Hepatocyte (in vitro differentiated cells): ENCODE data around the gene TBL1X.

Source experiments
- EZH2 ChIP-seq: fragments of 200-600 bp; sonication (generic); IDR thresholded peaks from 2 replicates; pipeline ENCODE4 v1.6.1; 2016; ENCODE audit warnings: antibody characterized with exemption, mild to moderate bottlenecking, borderline replicate concordance
- EZH2phosphoT487 ChIP-seq: fragments of 200-600 bp; sonication (generic); IDR thresholded peaks from one replicate; pipeline ENCODE4 v1.6.1; 2018; ENCODE audit warnings: antibody characterized with exemption, mild to moderate bottlenecking, low read depth, moderate library complexity; ENCODE audit not compliant: unreplicated experiment, severe bottlenecking
- TF ChIP-seq, protein P1 (sequence below): fragments of 200-600 bp; sonication (generic); IDR thresholded peaks from 2 replicates; pipeline ENCODE4 v1.5.1; 2016; ENCODE audit warnings: antibody characterized with exemption, mild to moderate bottlenecking; ENCODE audit not compliant: poor library complexity

DNA sequence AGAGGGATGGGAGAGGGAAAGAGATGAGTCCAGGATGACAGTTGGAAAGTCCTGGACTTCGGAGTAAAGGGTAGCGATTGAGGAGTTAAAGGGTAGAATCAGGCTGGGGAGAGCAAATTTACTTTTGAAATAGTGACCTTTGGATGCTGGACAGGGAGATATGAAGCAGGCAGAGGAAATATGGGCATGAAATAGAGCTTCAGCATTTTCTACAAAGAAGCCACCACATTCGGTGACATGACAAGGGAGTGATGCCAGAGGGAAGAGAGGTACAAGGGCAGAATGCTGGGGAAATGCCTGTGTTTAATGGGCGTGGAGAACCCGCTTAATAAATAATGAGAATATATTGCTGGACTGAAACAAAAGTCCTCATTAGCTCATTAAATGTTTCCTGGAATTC, 92.7 kb downstream of the TBL1X start:
- TF ChIP-seq, protein P1, sequence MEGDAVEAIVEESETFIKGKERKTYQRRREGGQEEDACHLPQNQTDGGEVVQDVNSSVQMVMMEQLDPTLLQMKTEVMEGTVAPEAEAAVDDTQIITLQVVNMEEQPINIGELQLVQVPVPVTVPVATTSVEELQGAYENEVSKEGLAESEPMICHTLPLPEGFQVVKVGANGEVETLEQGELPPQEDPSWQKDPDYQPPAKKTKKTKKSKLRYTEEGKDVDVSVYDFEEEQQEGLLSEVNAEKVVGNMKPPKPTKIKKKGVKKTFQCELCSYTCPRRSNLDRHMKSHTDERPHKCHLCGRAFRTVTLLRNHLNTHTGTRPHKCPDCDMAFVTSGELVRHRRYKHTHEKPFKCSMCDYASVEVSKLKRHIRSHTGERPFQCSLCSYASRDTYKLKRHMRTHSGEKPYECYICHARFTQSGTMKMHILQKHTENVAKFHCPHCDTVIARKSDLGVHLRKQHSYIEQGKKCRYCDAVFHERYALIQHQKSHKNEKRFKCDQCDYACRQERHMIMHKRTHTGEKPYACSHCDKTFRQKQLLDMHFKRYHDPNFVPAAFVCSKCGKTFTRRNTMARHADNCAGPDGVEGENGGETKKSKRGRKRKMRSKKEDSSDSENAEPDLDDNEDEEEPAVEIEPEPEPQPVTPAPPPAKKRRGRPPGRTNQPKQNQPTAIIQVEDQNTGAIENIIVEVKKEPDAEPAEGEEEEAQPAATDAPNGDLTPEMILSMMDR = no peak
- TF ChIP-seq EZH2 (no peak), EZH2phosphoT487 (no peak)
